ENCODE measurements around the gene PCDHB11. TPM values are rescaled to one million over a fixed set of nuclear protein-coding genes. Genes with fewer than 3 reads are reported as not detected.
"Not testable (repeated sequence)": the region's sequence is repeated elsewhere in the genome, so short reads cannot be mapped to it uniquely, and the experiment has no call there.

Gene PCDHB11
- total RNA-seq, 1 donor = 1.1 TPM

DNA sequence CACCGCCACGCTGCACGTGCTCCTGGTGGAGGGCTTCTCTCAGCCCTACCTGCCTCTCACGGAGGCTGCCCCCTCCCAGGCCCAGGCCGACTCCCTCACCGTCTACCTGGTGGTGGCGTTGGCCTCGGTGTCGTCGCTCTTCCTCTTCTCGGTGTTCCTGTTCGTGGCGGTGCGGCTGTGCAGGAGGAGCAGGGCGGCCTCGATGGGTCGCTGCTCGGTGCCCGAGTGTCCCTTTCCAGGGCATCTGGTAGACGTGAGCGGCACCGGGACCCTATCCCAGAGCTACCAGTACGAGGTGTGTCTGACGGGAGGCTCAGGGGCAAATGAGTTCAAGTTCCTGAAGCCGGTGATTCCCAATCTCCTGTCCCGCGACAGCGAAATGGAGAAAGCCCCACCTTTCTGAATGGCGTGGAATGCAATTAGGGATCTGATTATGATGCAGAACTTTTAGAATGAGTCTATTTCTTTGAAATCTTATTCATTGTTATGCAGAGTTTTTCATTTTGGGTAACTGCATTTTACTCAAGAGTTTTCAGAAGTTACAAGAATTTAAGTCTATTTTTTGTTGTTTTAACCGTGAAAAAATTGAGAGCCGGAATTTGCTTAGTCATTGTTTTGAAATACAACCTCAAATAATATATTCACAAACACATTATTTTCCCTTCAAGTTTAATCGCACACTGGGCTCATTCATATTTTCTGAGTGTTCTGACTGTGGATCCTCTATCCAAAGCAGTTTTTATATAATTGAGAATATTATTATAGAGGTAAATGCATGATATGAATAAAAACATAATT is 37.3 kb downstream of the PCDHB11 start:
- no peak for DNase-seq (ENCODE audit: insufficient read length, low spot score, missing footprints)
- no peaks in the 10 kb centered on the region for H4K20me1 ChIP-seq (ENCODE audit: insufficient read depth, low read length)
- H2AFZ ChIP-seq (ENCODE audit: low read length) = no peak overlapping the region
- peaks cover 6% of the 10 kb centered on the region for H3K9me3 ChIP-seq (ENCODE audit: low read depth, low read length)
- no peak overlapping the region for H3K27ac ChIP-seq (ENCODE audit: low read depth, low read length)
- no peaks in the 10 kb centered on the region for H3K27me3 ChIP-seq (ENCODE audit: insufficient read depth, low read length)
- TF ChIP-seq, protein P1, sequence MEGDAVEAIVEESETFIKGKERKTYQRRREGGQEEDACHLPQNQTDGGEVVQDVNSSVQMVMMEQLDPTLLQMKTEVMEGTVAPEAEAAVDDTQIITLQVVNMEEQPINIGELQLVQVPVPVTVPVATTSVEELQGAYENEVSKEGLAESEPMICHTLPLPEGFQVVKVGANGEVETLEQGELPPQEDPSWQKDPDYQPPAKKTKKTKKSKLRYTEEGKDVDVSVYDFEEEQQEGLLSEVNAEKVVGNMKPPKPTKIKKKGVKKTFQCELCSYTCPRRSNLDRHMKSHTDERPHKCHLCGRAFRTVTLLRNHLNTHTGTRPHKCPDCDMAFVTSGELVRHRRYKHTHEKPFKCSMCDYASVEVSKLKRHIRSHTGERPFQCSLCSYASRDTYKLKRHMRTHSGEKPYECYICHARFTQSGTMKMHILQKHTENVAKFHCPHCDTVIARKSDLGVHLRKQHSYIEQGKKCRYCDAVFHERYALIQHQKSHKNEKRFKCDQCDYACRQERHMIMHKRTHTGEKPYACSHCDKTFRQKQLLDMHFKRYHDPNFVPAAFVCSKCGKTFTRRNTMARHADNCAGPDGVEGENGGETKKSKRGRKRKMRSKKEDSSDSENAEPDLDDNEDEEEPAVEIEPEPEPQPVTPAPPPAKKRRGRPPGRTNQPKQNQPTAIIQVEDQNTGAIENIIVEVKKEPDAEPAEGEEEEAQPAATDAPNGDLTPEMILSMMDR (IDR thresholded peaks at IDR 0.05; ENCODE audit: extremely low read depth, low read depth, low read length) = no peak
- no peaks in the 10 kb centered on the region for H3K79me2 ChIP-seq (ENCODE audit: insufficient read depth, low read length)
- H3K4me3 ChIP-seq (ENCODE audit: insufficient read depth, low read length) = no peak overlapping the region
- H3K36me3 ChIP-seq (ENCODE audit: insufficient read depth, low read length) = no peaks in the 10 kb centered on the region
- H3K4me2 ChIP-seq (ENCODE audit: insufficient read depth, low read length) = no peak overlapping the region
- no peaks in the 10 kb centered on the region for H3K4me1 ChIP-seq (ENCODE audit: insufficient read depth, low read length)

DNA sequence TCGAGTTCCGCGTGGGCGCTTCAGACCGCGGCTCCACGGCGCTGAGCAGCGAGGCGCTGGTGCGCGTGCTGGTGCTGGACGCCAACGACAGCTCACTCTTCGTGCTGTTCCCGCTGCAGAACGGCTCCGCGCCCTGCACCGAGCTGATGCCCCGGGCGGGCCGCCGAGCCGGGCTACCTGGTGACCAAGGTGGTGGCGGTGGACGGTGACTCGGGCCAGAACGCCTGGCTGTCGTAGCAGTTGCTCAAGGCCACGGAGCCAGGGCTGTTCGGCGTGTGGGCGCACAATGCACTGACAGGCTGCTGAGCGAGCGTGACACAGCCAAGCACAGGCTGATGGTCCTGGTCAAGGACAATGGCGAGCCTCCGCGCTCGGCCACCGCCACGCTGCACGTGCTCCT is 42.1 kb downstream of the PCDHB11 start:
- no peak overlapping the region for H2AFZ ChIP-seq (ENCODE audit: low read length)
- H3K4me1 ChIP-seq (ENCODE audit: insufficient read depth, low read length) = no peaks in the 10 kb centered on the region
- H3K27me3 ChIP-seq (ENCODE audit: insufficient read depth, low read length) = no peaks in the 10 kb centered on the region

DNA sequence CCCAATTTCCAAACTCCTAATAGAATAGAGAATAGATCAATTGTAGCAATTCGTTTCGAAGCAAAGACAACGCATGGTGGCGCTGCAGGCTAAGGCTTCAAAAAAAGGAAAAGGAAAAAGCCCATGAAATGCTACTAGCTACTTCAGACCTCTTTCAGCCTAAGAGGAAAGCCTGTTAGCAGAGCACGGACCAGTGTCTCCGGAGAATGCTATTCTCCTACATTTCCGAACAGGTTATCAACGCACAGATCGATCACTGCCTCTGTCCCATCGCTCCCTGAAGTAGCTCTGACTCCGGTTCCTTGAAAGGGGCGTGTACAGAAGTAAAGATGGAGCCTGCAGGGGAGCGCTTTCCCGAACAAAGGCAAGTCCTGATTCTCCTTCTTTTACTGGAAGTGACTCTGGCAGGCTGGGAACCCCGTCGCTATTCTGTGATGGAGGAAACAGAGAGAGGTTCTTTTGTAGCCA is 45.9 kb downstream of the PCDHB11 start, which contains the start of gene PCDHB15:
Gene PCDHB15, plus strand, starts transcription at position 146 of the 468 bp plus-strand sequence. Its CDS starts 184 bp downstream, at position 330.
- Histone ChIP-seq H3K9me3 (ENCODE audit: low read depth, low read length) (peaks cover 17% of the 10 kb centered on the region), H4K20me1 (ENCODE audit: insufficient read depth, low read length) (no peaks in the 10 kb centered on the region), H3K27me3 (ENCODE audit: insufficient read depth, low read length) (no peaks in the 10 kb centered on the region), H3K27ac (ENCODE audit: low read depth, low read length) (no peak within 1 kb of the TSS), H2AFZ (ENCODE audit: low read length) (no peak within 1 kb of the TSS), H3K79me2 (ENCODE audit: insufficient read depth, low read length) (no peaks in the 10 kb centered on the region), H3K4me2 (ENCODE audit: insufficient read depth, low read length) (no peak within 1 kb of the TSS), H3K4me3 (ENCODE audit: insufficient read depth, low read length) (no peak within 1 kb of the TSS), H3K4me1 (ENCODE audit: insufficient read depth, low read length) (no peaks in the 10 kb centered on the region), H3K36me3 (ENCODE audit: insufficient read depth, low read length) (no peaks in the 10 kb centered on the region)
- TF ChIP-seq, protein P1 (IDR thresholded peaks at IDR 0.05; ENCODE audit: extremely low read depth, low read depth, low read length) = peak; percentile 6
- peak; percentile 75 for DNase-seq (ENCODE audit: insufficient read length, low spot score, missing footprints)

More for the DNA sequence above, 42.1 kb downstream of the PCDHB11 start:
- Histone ChIP-seq H3K9me3 (ENCODE audit: low read depth, low read length) (peaks cover 11% of the 10 kb centered on the region), H3K27ac (ENCODE audit: low read depth, low read length) (no peak overlapping the region), H3K36me3 (ENCODE audit: insufficient read depth, low read length) (no peaks in the 10 kb centered on the region), H3K4me2 (ENCODE audit: insufficient read depth, low read length) (no peak overlapping the region), H3K79me2 (ENCODE audit: insufficient read depth, low read length) (no peaks in the 10 kb centered on the region), H3K4me3 (ENCODE audit: insufficient read depth, low read length) (no peak overlapping the region), H4K20me1 (ENCODE audit: insufficient read depth, low read length) (no peaks in the 10 kb centered on the region)
- no peak for DNase-seq (ENCODE audit: insufficient read length, low spot score, missing footprints)
- TF ChIP-seq, protein P1 (IDR thresholded peaks at IDR 0.05; ENCODE audit: extremely low read depth, low read depth, low read length) = no peak

DNA sequence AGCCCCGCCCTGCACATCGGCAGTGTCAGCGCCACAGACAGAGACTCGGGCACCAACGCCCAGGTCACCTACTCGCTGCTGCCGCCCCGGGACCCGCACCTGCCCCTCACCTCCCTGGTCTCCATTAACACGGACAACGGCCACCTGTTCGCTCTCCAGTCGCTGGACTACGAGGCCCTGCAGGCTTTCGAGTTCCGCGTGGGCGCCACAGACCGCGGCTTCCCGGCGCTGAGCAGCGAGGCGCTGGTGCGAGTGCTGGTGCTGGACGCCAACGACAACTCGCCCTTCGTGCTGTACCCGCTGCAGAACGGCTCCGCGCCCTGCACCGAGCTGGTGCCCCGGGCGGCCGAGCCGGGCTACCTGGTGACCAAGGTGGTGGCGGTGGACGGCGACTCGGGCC is 47.5 kb downstream of the PCDHB11 start:
- peaks cover 17% of the 10 kb centered on the region for H3K9me3 ChIP-seq (ENCODE audit: low read depth, low read length)
- H3K4me2 ChIP-seq (ENCODE audit: insufficient read depth, low read length); H3K27me3 ChIP-seq (ENCODE audit: insufficient read depth, low read length); H2AFZ ChIP-seq (ENCODE audit: low read length); H3K36me3 ChIP-seq (ENCODE audit: insufficient read depth, low read length); H3K79me2 ChIP-seq (ENCODE audit: insufficient read depth, low read length); DNase-seq (ENCODE audit: insufficient read length, low spot score, missing footprints); H4K20me1 ChIP-seq (ENCODE audit: insufficient read depth, low read length); H3K4me1 ChIP-seq (ENCODE audit: insufficient read depth, low read length); H3K27ac ChIP-seq (ENCODE audit: low read depth, low read length); H3K4me3 ChIP-seq (ENCODE audit: insufficient read depth, low read length): not testable (repeated sequence)

DNA sequence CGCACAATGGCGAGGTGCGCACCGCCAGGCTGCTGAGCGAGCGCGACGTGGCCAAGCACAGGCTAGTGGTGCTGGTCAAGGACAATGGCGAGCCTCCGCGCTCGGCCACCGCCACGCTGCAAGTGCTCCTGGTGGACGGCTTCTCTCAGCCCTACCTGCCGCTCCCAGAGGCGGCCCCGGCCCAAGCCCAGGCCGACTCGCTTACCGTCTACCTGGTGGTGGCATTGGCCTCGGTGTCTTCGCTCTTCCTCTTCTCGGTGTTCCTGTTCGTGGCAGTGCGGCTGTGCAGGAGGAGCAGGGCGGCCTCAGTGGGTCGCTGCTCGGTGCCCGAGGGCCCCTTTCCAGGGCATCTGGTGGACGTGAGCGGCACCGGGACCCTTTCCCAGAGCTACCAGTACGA is 48.0 kb downstream of the PCDHB11 start:
- H2AFZ ChIP-seq (ENCODE audit: low read length); H3K27me3 ChIP-seq (ENCODE audit: insufficient read depth, low read length); H3K4me1 ChIP-seq (ENCODE audit: insufficient read depth, low read length); H3K36me3 ChIP-seq (ENCODE audit: insufficient read depth, low read length); H3K79me2 ChIP-seq (ENCODE audit: insufficient read depth, low read length); H3K4me2 ChIP-seq (ENCODE audit: insufficient read depth, low read length); DNase-seq (ENCODE audit: insufficient read length, low spot score, missing footprints); H4K20me1 ChIP-seq (ENCODE audit: insufficient read depth, low read length); H3K4me3 ChIP-seq (ENCODE audit: insufficient read depth, low read length); H3K27ac ChIP-seq (ENCODE audit: low read depth, low read length): not testable (repeated sequence)
- peaks cover 17% of the 10 kb centered on the region for H3K9me3 ChIP-seq (ENCODE audit: low read depth, low read length)
